B cell (primary cell): ENCODE results near the gene POMT1. TPM values are rescaled to one million over a fixed set of nuclear protein-coding genes. Genes with fewer than 3 reads are reported as not detected.

Experiments
- ATAC-seq: fragments of 200-7000 bp; cut with Tn5 transposase; one replicate; pipeline ENCODE4 v1.10.0; 2021; ENCODE audit warnings: low read depth, mild to moderate bottlenecking, moderate number of reproducible peaks, moderate library complexity
- CTCF ChIA-PET: fragments of 350-600 bp; sonication (Branson Sonifier 250); formaldehyde crosslinking; loops from one replicate; lab custom pipeline; 2021; ENCODE audit warnings: antibody characterized with exemption, inconsistent platforms; lab: Charles Lee
- POLR2A ChIA-PET: fragments of 350-600 bp; sonication (Branson Sonifier 250); formaldehyde crosslinking; loops from one replicate; lab custom pipeline; 2021; ENCODE audit warnings: antibody characterized with exemption; lab: Charles Lee
- DNase-seq: peaks from one replicate; pipeline ENCODE4 v3.0.0; 2013
- H2AFZ ChIP-seq: 2 replicates; pipeline ENCODE4 v1.6.1; 2012; ENCODE audit warnings: mild to moderate bottlenecking, low read depth, low read length; ENCODE audit not compliant: insufficient read depth, poor library complexity, severe bottlenecking
- H3K27ac ChIP-seq, 2 donors: 1 replicate in 1 of 2; 2 replicates in 1 of 2; pipeline ENCODE4 v1.5.1; 2012 to 2013; ENCODE audit warnings: low read length in 2 of 2, mild to moderate bottlenecking in 2 of 2, moderate library complexity in 1 of 2
- H3K27me3 ChIP-seq, 4 experiments: fragments of 200-600 bp in 1 of 4; sonication (generic) in 1 of 4; replicated peaks in 1 of 4; 1 replicate in 2 of 4; 2 replicates in 2 of 4; pipeline versions ENCODE4 v1.6.1 to v1.7.0; 2013 to 2016; ENCODE audit warnings: low read length in 3 of 4, mild to moderate bottlenecking in 2 of 4, mixed read lengths in 1 of 4, moderate library complexity in 1 of 4; ENCODE audit not compliant: insufficient read depth in 4 of 4, control insufficient read depth in 3 of 4; ENCODE audit errors: control extremely low read depth in 1 of 4
- H3K36me3 ChIP-seq, 2 experiments: replicated peaks in 1 of 2; 1 replicate in 1 of 2; 2 replicates in 1 of 2; pipeline versions ENCODE4 v1.6.1 to v1.7.1; 2013; ENCODE audit warnings: low read length in 1 of 2; ENCODE audit not compliant: insufficient read depth in 2 of 2, control insufficient read depth in 1 of 2; ENCODE audit errors: control extremely low read depth in 1 of 2, extremely low read depth in 1 of 2
- H3K4me1 ChIP-seq, 2 donors: fragments of 200-600 bp in 1 of 2; sonication (generic) in 1 of 2; 1 replicate in 1 of 2; 2 replicates in 1 of 2; pipeline versions ENCODE4 v1.5.1 to v1.6.1; 2013 to 2017; ENCODE audit warnings: low read length in 2 of 2; ENCODE audit not compliant: control insufficient read depth in 2 of 2, insufficient read depth in 2 of 2
- H3K4me2 ChIP-seq: replicated peaks from 2 replicates; pipeline ENCODE3; 2012; ENCODE audit warnings: mild to moderate bottlenecking, low read depth, low read length; ENCODE audit not compliant: poor library complexity, severe bottlenecking
- H3K4me3 ChIP-seq, 5 experiments: fragments of 200-600 bp in 1 of 5; sonication (generic) in 1 of 5; 1 replicate in 3 of 5; 2 replicates in 2 of 5; pipeline versions ENCODE4 v1.5.1 to v1.7.0; 2011 to 2016; ENCODE audit warnings: low read length in 4 of 5, mild to moderate bottlenecking in 4 of 5, low read depth in 2 of 5, control low read depth in 1 of 5, moderate library complexity in 1 of 5; ENCODE audit not compliant: insufficient read depth in 1 of 5; ENCODE audit errors: control extremely low read depth in 1 of 5, extremely low read depth in 1 of 5
- H3K79me2 ChIP-seq: fragments of 200-600 bp; sonication (generic); one replicate; pipeline ENCODE4 v1.6.0; 2016; ENCODE audit warnings: low read length; ENCODE audit not compliant: control insufficient read depth, insufficient read depth
- H3K9ac ChIP-seq: fragments of 200-600 bp; sonication (generic); 2 replicates; pipeline ENCODE4 v1.6.1; 2017; ENCODE audit warnings: mild to moderate bottlenecking, low read length, moderate library complexity
- H3K9me3 ChIP-seq, 3 donors: one replicate each; pipeline versions ENCODE4 v1.6.1 to v1.7.1; 2013; ENCODE audit warnings: low read length in 2 of 3; ENCODE audit not compliant: control insufficient read depth in 2 of 3, insufficient read depth in 1 of 3; ENCODE audit errors: control extremely low read depth in 1 of 3
- H4K20me1 ChIP-seq: 2 replicates; pipeline ENCODE4 v1.6.0; 2012; ENCODE audit warnings: mild to moderate bottlenecking, low read length; ENCODE audit not compliant: insufficient read depth, control insufficient read depth, poor library complexity, severe bottlenecking
- H3K27ac Mint-ChIP-seq: one replicate; pipeline ENCODE4 v1.8.0; 2021; ENCODE audit warnings: mixed read lengths
- H3K27me3 Mint-ChIP-seq: one replicate; pipeline ENCODE4 v1.8.0; 2021; ENCODE audit warnings: mixed read lengths
- H3K4me1 Mint-ChIP-seq: one replicate; pipeline ENCODE4 v1.8.0; 2021; ENCODE audit warnings: mixed read lengths
- H3K4me3 Mint-ChIP-seq: one replicate; pipeline ENCODE4 v1.8.0; 2021; ENCODE audit warnings: mixed read lengths
- H3K9me3 Mint-ChIP-seq: one replicate; pipeline ENCODE4 v1.8.0; 2022; ENCODE audit warnings: mixed read lengths; ENCODE audit not compliant: insufficient read depth
- EZH2 ChIP-seq: IDR thresholded peaks from 2 replicates; pipeline ENCODE4 v1.6.1; 2012; ENCODE audit warnings: borderline replicate concordance, low read depth, mild to moderate bottlenecking, moderate library complexity, low read length; ENCODE audit not compliant: insufficient read depth, poor library complexity, severe bottlenecking
- WGBS: methylation state at CpG from one replicate; pipeline ENCODE4 v1.1.5; 2013; ENCODE audit warnings: missing lambda C conversion rate; ENCODE audit not compliant: insufficient coverage; 5-methylcytosine and 5-hydroxymethylcytosine counted together
- intact Hi-C: fragments of 100-400 bp; cut with micrococcal nuclease; formaldehyde crosslinking; loops from one replicate; pipeline ENCODE4 v1.10.0; 2022
- polyA plus RNA-seq: library from polyadenylated mRNA; depleted of rRNA; stranded (reverse); fragments of >200 nt; gene quantifications from 2 replicates; pipeline ENCODE4 v1.2.3, GENCODE V29; 2012
- total RNA-seq, 2 donors: library from RNA; stranded (reverse); fragments of 120-200 nt in 1 of 2; gene quantifications; 1 replicate in 1 of 2; 2 replicates in 1 of 2; pipeline versions ENCODE4 v1.2.3 to v1.2.4, GENCODE V29; 2013 to 2022
- TF ChIP-seq, protein P1 (sequence below): fragments of 200-600 bp; IDR thresholded peaks from one replicate; pipeline ENCODE4 v1.8.0; 2022; ENCODE audit warnings: antibody characterized with exemption, mild to moderate bottlenecking

Gene POMT1
- total and polyA plus RNA-seq, 2 donors (not counting 1 experiment from before 2014, with no cell fraction given) = 41.9 to 42.0 TPM

DNA sequence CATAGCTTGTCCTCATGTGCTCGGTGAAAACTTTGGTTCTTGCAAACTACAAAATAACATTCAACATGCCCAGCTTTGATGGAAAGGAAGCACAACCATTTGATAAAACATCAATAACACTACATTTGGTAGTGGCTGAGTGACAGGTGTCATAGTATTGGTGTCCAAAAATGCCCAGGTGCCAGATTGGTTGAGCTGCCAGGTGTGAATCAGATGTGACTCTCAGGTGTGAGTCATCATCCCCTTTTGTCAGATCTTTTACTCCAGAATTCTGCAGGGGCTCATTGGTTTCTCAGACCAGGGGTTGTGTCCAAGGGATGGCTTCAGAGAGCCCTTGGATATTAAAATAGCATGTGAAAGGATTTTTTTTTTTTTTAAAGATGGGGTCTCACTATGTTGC is 22.5 kb upstream of the POMT1 start:
- Mint-ChIP-seq H3K9me3 (no peaks in the 10 kb centered on the region), H3K4me1 (peaks cover 1% of the 10 kb centered on the region)
- H3K9ac ChIP-seq = no peak overlapping the region

More for the DNA sequence above, 22.5 kb upstream of the POMT1 start:
- Mint-ChIP-seq H3K4me3 (no peak overlapping the region), H3K27me3 (no peaks in the 10 kb centered on the region), H3K27ac (peak overlapping the region; percentile 26)
- H3K36me3 ChIP-seq = peaks cover 1 to 94% of the 10 kb centered on the region in 2 experiments
- H3K4me3 ChIP-seq = no peak overlapping the region
- H3K9me3 ChIP-seq = no peaks in the 10 kb centered on the region
- intact Hi-C loops = no loop called here
- TF ChIP-seq, protein P1, sequence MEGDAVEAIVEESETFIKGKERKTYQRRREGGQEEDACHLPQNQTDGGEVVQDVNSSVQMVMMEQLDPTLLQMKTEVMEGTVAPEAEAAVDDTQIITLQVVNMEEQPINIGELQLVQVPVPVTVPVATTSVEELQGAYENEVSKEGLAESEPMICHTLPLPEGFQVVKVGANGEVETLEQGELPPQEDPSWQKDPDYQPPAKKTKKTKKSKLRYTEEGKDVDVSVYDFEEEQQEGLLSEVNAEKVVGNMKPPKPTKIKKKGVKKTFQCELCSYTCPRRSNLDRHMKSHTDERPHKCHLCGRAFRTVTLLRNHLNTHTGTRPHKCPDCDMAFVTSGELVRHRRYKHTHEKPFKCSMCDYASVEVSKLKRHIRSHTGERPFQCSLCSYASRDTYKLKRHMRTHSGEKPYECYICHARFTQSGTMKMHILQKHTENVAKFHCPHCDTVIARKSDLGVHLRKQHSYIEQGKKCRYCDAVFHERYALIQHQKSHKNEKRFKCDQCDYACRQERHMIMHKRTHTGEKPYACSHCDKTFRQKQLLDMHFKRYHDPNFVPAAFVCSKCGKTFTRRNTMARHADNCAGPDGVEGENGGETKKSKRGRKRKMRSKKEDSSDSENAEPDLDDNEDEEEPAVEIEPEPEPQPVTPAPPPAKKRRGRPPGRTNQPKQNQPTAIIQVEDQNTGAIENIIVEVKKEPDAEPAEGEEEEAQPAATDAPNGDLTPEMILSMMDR = no peak
- TF ChIP-seq EZH2 = no peak
- H3K27ac ChIP-seq = no peak overlapping the region
- H3K27me3 ChIP-seq = no peaks in the 10 kb centered on the region
- POLR2A ChIA-PET = interaction anchor here (1.0 kb wide), 1 partner anchor 107 kb away, joined by 5 read pairs; no protein-coding TSS in a partner anchor
- peaks cover 86% of the 10 kb centered on the region for H4K20me1 ChIP-seq
- H3K4me1 ChIP-seq = no peaks in the 10 kb centered on the region
- H2AFZ ChIP-seq = no peak overlapping the region
- no peak for DNase-seq
- WGBS = no CpG with 5 or more reads among the region's 1 CpG
- CTCF ChIA-PET = interaction anchor here (0.6 to 5.0 kb wide), 10 partner anchors 11 to 302 kb away, joined by 3 to 29 read pairs (median 4); no protein-coding TSS in a partner anchor
- ATAC-seq = no peak
- H3K79me2 ChIP-seq = peaks cover 53% of the 10 kb centered on the region
- no peak overlapping the region for H3K4me2 ChIP-seq
